MV-4-11 (cell line): Measurements from ENCODE around the gene RARRES1.

Experiments
- DNase-seq: peaks from one replicate; lab custom pipeline; 2025; lab: John Stamatoyannopoulos, UW

The RARRES1 gene

DNA sequence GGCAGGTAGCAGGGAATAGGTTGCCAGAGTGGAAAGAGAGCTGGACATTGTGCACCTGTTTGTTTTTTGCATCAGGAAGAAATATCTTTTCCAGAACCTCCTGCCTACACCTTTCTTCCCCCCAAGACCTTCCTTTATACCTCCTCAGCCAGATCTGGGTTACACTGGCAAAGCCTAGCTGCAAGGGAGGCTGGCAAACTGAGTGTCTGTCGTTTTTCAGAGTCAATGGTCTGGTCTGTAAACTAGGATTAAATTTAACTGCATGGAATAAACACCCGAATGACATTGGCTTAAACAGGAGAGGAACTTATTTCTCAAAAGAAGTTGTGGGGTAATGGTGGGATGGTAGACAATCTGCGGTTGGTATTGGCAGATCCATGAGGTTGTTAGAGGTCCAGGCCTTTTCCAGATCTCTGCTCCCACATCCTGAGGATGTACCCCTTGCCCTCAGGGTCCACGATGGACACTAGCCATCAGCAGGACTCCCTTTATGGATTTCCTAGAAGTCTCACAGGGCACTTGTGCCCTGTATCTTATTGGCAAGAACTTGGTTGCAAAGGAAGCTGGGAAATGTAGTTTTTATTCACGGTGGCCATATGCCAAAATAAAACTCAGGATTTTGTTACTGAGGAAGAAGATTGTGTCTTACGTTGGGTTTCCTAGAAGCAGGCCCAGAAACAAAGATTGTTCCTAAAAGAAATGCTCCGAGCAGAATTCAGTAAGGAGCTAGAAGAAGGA, 3.2 kb upstream of the RARRES1 start:
- no peak for DNase-seq

DNA sequence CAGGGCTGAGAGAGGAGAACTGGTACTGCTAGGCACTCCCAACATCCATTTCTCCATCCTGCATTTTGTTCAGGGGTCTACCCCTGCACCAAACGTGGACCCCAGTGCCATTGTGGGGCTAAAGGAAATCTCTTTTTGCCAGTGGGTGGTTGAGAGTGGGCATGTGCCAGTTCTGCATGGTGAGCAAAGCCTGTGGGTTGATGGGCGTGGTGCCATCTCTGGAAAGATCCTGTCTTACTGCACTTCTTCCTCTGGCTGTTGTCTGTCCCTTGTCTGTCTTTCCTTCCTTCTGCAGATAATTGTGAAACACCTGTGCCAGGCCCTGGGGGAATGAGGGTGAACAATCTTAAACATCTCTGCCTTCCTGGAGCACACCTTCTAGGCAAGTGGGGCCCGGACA, 1.4 kb upstream of the RARRES1 start:
- no peak for DNase-seq

DNA sequence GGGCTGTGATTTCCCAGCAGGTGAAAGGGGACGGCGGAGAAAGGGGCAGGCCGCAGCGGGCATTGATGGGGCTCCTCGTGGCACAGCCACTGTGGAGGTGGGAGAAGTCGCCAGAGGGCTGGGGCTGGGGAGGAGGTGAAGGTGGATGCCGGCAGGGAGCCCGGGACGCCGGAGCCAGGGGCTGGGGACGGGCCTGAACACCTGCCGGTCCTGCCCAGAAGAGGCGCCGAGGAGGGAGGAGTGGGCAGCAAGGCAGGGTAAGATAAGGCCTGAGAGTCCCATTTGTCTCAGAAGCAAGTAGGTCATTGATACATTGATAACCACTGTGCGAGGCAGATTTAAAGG, 571 bp upstream of the RARRES1 start:
- no peak for DNase-seq

DNA sequence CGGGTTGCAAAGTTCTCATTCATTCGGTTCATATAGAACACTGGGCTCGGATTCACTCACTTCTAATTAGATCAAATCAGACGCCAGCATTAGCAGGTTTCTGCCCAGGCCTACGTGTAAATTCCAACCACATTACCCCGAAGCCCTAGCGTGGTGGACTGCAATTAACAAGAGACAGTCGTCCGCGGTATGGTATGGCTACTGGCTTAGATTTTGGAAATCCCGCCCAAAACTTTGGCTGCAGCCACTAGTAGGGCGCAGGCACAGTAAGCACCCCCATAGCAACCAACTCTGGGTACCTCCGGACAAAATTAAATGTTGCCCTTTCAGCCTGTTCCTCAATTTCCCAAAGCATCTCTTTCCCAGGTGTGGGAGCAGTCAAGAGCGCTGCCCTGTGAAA, 771 bp downstream of the RARRES1 start:
- no peak for DNase-seq

DNA sequence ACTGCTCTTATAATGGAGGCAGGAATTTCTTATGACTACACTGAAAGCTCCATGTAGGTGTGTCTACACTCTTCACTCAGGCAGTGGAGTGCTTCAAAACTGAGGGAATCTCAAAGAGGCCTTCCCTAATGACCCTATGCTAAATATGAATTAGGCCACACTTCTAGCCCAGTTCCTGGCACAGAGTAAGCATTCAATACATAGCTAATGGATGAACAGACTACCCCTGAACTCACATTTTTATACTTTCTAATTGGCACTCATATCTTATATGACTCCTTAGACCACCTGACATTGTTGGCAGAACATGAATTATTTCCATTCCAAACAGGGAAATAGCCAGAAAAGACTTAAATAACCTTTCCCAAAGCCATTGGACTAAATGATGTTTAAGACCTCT, 3.4 kb downstream of the RARRES1 start:
- DNase-seq = no peak

DNA sequence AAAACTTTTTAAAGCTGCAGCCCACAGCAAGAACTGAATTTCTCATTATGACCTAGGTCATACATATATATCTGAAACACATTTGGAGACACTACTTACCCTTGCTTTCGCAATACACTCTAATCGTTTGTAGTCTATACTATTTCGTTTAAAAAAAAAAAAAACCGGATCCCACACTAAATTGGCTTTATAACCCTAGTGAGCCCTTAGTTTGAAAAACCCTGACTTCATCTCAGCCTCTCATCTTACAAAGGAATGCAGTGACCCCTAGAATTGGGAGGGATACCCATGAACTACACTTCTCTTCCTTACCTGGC, 4.2 kb downstream of the RARRES1 start:
- no peak for DNase-seq

DNA sequence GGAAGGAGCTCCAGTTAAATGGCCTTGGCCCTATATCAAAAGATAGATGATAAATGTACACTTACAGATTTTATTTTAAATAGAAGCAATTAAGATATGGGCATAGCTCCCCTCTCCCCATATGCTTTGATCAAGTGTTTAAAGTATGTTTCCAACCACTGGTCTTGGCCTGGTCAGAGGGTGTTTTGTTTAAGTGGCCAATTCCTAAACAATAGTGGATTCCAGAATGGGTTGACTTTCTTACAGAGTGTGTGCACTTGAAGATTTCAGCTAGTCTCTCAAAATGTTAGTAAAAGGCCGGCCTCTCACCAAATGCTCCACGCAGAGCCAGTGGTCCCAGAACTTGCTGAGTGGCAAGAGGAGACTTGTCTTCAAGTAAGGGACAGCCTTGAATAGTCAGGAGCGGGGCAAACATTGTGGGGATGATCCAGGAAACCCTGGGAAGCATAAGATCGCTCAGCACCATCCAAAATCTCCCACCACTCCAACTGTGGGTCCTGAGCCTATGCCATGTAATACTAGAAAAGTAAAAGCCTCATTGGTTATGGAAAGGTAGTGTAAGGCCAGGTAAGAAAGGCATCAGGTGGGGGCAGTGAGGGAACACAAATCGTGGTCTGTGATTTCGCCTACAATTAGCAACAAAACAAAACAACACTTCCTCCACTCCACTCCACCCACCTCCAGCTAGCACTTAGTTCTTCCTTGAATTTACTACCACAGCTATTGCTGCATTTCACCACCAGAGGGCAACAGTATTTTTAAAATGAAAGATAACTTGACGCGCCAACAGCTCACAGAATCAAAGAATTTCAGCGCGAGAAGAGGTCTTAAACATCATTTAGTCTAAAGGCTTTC, 4.8 kb downstream of the RARRES1 start:
- peak; percentile 71 for DNase-seq

DNA sequence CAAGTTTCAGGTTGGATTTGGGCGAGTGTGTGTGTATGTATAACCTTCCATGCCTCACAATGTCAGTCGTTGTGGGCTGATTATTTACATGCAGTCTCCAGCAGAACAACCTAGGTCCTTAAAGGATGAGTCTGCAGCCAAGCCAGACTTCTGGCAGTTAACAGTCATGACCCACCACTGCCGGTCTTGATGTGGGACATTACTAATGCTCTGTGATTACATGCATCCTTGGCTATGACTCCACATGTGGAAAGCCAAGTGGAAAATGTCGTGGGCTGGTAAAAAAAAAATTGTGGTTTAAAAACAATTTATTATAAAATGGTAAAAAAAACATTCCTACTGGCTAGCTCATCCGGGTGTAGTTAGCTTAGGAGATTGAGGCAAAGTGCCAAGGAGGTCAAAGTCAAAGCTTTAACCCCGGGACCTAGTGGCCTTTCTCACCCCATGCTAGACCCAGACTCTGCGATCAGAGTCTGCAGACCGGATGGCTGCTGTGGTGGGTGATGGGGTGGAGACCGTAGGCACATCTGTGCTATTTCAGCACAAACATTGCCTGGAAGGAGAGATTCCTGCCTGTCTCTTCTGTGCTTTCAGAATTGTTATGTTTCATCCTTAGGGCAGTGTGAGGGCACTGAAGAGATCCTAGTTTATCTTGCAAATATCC, 6.8 kb downstream of the RARRES1 start:
- no peak for DNase-seq

DNA sequence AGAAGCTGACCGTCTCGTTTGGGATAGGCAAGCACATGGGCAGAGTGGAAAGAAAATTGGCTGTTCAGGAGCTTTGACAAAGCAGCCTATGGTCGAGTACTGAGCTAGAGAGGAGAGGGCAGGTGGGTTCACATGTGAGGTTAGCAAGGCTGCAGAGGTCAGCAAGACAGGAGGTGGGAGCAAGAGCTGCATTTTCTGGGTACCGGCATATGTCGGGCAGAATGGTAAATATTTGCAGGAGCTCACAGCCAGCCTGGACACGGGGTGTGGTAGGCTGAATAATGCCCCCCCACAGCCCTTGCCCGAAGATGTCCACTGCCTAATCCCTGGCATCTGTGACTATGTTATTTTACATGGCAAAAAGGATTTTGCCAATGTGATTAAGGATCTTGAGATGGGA, 8.3 kb downstream of the RARRES1 start:
- no peak for DNase-seq

DNA sequence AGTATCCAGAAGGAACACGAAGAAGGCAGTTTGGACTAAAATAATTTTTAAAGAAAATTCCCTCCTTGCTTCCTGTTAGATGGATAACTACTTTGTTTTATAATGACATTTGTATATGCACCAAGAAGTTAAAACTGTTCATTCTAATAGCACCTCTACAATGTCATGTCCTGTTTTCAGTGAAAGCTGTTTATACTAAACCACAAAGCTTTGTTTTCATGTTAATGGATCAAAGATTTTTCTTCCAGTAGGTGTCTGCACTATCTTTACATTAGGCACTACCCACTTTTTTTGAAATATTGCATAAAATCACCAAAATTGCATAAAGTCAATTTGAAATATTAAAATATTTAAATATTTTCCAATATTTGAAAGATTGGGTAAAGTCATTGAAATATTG, 10.1 kb downstream of the RARRES1 start:
- no peak for DNase-seq

DNA sequence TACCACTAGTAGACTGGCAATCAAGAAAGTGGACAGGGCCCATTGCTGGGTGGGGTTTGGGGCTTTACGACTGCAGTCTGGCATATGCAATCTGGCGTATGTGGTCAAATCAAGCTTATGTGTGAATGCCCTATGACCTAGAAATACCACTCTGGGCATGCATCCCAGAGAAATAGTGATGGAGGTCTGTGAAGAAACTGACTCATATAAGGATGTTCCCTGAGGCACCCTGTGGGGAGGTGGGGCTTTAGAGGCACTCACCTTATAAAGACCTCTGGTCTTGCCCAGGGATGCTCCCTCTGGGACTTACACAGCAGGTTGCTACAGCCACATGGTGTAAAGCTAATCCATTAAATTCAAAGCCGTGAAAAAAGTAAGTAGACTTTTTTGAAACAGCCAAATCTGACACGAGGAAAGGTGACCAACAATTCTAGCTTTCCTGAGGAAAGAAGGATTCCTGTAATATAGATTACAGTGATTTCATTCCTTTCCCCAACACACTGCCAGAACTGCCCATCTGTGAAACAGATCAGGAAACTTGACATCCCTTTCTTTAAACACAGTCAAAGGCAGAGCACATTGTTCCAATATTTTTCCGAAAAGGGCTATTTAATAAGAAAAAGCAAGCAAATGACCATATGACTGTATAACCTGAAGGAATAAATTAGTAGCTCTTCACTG, 13.6 kb downstream of the RARRES1 start:
- DNase-seq = no peak

DNA sequence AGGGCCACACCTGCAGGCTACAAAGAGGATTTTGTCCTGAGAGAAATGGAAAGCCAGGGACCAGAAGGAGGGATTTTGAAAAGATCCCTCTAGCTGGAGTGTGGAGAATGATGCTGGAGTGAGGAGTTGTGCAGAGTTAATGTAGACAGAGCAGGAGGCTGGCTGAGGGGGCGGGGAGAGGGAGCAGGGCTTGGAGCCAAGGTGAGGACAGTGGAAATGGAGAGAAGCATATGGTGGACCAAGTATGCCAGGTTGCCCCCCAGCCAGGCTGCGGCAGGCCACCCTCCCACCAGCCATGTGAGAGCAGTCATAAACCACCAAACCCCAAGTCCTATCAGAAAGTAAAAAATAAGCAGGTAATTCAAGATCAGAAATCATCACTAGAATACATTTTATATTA, 14.7 kb downstream of the RARRES1 start:
- no peak for DNase-seq

DNA sequence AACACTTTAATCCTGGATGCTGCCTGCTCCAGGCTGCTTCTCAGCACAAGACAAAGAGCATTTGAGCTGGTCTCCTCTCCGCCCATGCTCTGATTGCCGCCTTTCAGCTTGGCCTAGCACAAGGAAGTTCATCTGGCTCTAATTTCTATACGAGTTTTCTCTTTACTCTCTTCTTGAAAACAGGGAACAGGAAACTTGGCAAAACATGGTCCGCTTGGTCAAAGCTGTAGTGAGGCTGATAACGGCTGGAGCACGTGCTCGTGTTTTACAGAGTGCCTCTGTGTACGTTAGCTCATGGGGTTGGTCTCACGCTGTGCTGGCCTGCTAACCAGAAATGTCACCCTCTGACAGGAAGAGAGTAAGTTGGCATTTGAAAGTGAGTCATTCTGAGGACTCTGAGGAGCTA, 19.2 kb downstream of the RARRES1 start:
- DNase-seq = no peak

DNA sequence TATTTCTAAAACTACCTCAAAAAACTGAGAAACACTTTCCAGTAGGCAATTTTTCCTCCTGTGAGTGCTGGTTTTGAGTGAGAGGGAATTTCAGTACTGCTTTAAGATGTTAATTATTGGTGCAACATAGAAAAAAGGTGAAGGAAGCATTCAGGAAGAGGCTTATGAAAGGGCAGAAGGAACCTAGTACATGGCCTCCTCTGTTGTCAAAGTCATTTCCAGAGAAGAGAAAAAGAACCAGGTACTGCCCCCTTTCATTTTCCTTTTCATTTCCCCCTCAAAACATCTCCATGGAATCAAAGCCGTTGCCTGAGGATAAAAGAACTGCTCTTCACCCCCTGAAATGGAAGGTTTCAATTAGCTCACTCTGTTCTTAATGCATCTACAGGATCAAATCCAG, 19.8 kb downstream of the RARRES1 start:
- DNase-seq = no peak

DNA sequence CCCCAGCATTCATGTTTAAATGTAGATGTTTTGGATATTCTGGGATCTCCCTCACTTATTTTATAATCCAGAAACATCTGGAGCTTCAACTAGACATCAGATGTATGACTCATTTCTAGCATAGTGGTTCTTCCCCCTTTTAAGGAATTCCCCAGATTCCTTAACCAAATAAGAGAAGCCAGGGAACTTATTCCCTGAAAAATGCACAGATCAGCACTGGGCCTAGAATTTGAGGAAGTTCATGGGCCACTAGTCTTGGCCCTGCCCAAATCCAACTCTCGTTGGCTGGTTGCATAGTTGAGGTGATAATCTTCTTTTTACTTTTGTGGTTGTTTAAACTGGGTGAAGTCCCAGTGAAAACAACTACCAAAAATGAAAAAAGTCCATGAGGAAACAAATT, 20.4 kb downstream of the RARRES1 start:
- no peak for DNase-seq

DNA sequence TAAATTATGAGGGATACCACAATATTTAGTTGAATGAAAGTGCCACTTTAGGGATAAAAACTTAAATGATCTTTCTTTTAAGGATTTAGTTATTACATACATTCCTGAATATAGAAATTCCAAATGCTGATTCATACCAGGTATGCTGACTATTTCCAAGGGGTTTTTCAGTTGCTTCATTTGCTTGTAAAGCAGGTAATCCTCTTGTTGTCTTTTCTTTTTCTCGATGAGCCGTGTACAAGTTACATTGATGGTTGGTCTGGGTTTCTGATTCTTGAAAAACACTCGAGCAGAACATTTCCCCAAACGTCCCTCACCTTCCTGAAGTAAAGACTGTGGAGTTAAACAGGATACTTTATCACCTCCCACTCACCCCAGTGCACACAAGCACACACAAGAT, 21.7 kb downstream of the RARRES1 start:
- DNase-seq = no peak

DNA sequence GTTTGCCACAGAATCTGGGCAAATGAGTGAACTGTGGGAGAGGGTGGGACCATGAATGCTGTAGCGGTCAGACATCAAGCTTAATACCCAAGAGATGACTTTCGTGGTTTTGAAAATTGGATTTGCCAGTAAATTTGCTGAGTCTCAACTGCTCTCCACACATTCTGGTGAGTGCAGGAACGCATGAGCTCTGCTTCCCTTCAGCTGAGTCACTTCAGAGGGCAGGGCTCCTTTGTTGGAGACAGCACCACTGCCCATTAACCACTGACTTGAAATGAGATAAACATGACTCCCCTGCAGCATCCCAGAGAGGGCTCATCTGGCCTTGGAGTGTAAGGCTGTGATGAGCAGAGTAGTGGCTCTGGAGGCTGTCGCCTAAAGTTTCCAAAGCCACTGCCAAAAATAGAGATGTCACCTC, 22.6 kb downstream of the RARRES1 start:
- DNase-seq = peak; percentile 31

DNA sequence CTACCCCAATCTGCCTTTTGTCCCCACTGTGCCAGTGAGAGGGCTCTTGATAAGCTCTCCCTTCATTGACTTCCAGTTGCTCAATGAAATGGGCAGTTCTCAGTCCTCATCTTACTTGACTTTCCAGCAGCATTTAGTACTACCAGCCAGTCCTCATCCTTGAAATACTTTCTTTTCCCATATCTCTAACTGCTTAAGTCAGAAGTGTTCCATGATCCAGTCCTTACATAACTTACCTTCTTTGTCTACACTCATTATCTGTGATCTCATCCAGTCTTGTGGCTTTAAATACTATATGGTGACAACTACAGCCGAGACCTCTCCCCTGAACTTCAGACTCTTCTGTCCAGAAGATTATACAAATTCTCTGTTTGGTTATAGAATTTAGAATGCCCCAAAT, 28.7 kb downstream of the RARRES1 start:
- DNase-seq = no peak

DNA sequence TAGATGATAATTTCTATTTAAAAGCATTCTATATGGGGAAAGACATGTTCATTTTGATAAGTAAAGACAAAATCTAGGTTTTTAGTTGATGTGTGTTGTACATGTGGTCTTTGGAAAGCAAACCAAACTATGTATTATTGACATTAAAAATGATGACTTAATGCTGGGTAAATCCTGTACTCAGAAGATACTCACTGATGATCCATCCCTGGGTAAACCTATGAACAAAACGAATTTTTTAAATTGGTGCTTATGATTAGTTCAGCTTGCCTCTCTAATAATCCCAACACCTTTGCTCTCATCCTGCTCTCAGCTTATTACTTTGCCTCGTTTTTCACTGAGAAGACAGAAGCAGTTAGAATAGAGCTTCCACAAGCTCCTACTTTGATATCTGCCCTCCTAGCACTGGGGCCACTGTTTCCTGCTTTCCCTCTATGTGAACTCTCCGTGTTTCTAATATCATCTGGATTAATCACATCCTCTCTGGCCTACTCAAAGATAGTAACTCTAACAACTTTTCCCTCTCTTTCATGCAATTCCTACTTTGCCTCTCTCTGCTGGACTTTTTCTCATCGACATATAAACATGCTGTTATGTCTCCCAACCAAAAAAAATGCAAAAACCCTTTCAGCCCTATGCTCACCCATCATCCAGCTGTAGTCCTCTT, 29.3 kb downstream of the RARRES1 start:
- no peak for DNase-seq

DNA sequence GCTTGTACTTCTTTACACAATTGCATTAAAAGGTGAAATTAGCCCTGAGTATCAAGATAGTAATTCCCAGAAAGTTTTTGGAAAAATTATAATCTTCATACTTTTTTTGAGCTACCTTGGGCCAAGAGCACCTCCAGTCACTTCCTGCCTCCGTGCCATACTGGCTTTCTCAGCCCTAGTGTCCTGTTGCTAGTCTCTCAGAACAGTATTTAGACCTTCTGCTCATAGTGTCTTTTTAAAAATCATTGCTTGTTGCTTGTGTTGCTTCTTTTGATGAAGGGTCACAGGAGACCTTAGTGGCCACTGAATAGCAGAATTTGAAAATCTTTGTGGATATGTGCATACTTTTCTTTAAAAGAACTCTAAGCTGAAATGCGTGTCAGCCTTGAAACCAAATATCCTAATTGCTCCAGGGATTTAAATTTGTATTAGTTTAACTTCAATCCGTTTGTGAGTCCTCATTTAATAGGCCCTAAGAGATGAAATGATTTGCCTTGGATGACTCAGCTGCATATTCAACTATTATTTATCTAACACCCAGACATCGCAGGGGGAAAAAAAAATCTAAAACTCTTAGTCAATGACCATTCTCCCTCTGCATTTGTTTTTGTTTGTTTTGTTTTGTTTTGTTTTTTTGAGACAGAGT, 30.7 kb downstream of the RARRES1 start:
- no peak for DNase-seq

DNA sequence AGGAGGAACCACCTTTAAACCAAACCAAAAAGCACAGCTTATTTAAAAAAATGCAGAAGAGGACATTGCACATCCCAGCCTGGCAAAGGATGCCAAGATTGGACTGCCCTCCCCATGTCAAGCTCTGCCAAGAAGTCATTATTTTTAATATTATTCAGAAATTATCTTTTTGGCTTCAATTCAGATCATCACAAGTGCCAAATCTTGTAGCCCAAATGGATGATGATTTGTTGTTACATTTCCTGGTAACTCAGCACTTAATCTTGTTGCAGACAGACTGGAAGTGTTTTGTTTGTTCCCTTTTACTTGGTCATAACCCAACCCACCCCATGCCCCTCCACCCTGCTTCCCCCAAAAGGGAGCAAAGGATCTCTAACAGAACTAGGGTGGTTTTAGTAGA, 31.7 kb downstream of the RARRES1 start:
- no peak for DNase-seq

DNA sequence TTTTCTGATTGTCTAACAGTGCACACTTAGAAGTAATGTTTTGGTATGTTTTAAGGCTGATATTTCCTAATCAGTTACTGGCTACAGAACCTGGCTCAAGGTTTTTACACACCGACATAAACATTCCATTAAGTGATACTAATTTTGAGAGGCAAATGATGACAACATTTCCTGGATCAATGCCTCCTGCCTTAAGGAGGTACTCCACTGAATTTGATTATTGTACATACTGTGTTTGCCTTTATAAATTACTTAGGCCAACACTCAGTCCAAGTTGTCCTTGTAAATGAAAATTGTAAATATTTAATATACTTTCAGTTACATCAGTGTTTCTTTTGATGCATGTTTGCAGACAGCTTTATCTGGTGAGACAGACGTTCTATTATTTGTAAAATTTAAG, 35.6 kb downstream of the RARRES1 start:
- DNase-seq = no peak
